COLO668 (cell line): Measurements from ENCODE around the gene TANC1.
"Not testable (repeated sequence)": the region's sequence is repeated elsewhere in the genome, so short reads cannot be mapped to it uniquely, and the experiment has no call there.

Experiments
- DNase-seq: peaks from one replicate; lab custom pipeline; 2025; ENCODE audit not compliant: unreplicated experiment; lab: John Stamatoyannopoulos, UW

TANC1 gene

GRCh38 chr2:159082119-159082518, 113.7 kb downstream of the TANC1 start:
- no peak for DNase-seq

- DNase-seq, result no peak
These were observed 116.2 kb downstream of the TANC1 start for GRCh38 chr2:159084384-159085370.

GRCh38 chr2:159086342-159086741, 117.9 kb downstream of the TANC1 start:
- peak; percentile 25 for DNase-seq

GRCh38 chr2:159086826-159087225, 118.4 kb downstream of the TANC1 start:
- DNase-seq, result no peak

- no peak for DNase-seq
These were observed 120.5 kb downstream of the TANC1 start for GRCh38 chr2:159088906-159089305.

- no peak for DNase-seq
These were observed 121.1 kb downstream of the TANC1 start for GRCh38 chr2:159089543-159089942.

- no peak for DNase-seq
These were observed 122.2 kb downstream of the TANC1 start for GRCh38 chr2:159090514-159091201.

GRCh38 chr2:159091381-159091780, 122.9 kb downstream of the TANC1 start:
- DNase-seq, result no peak

GRCh38 chr2:159091976-159092375, 123.5 kb downstream of the TANC1 start:
- no peak for DNase-seq

- DNase-seq, result peak; percentile 14
These were observed 125.1 kb downstream of the TANC1 start for GRCh38 chr2:159093497-159093896.

GRCh38 chr2:159094173-159094737, 125.8 kb downstream of the TANC1 start:
- DNase-seq, result no peak

GRCh38 chr2:159095813-159096212, 127.4 kb downstream of the TANC1 start:
- DNase-seq, result no peak

- DNase-seq, result not testable (repeated sequence)
These were observed 127.9 kb downstream of the TANC1 start for GRCh38 chr2:159096302-159096855.

GRCh38 chr2:159096901-159097300, 128.5 kb downstream of the TANC1 start:
- DNase-seq, result no peak

- DNase-seq, result no peak
These were observed 129.9 kb downstream of the TANC1 start for GRCh38 chr2:159098361-159098760.

GRCh38 chr2:159098921-159099411, 130.5 kb downstream of the TANC1 start:
- DNase-seq, result no peak

GRCh38 chr2:159101755-159102489, 133.5 kb downstream of the TANC1 start:
- DNase-seq, result no peak

- no peak for DNase-seq
These were observed 135.0 kb downstream of the TANC1 start for GRCh38 chr2:159103411-159103810.

GRCh38 chr2:159106109-159106508, 137.7 kb downstream of the TANC1 start:
- DNase-seq, result no peak

- DNase-seq, result no peak
These were observed 139.9 kb downstream of the TANC1 start for GRCh38 chr2:159108181-159108893.
